HT1080 (cell line): ENCODE measurements around the gene SPECC1L. TPM values are rescaled to one million over a fixed set of nuclear protein-coding genes. Genes with fewer than 3 reads are reported as not detected.
"Not testable (repeated sequence)": the region's sequence is repeated elsewhere in the genome, so short reads cannot be mapped to it uniquely, and the experiment has no call there.

Source experiments
- DNase-seq: peaks from one replicate; pipeline ENCODE4 v3.0.0-alpha.2; 2015; ENCODE audit warnings: low read depth
- polyA plus RNA-seq, 2 experiments: library from polyadenylated mRNA; depleted of rRNA; stranded (reverse); fragments of >200 nt; gene quantifications; 2 replicates each; pipeline ENCODE4 v1.2.3, GENCODE V29; 2015
- total RNA-seq: library from RNA; depleted of rRNA; stranded (reverse); fragments of >200 nt; shearing (Covaris generic); gene quantifications from 2 replicates; pipeline ENCODE4 v1.2.3, GENCODE V29; 2014; rRNA removed

Gene SPECC1L
- 27.4 and 28.5 TPM in 2 replicates for total RNA-seq
- polyA plus RNA-seq (2015; cell fraction: cytosol; rRNA removed) = 15.0 and 16.4 TPM in 2 replicates
- 20.6 and 22.8 TPM in 2 replicates for polyA plus RNA-seq (2015; cell fraction: nucleus; rRNA removed)

- peak; percentile 88 for DNase-seq
Observed at GRCh38 chr22:24270556-24271385, at the start of gene SPECC1L. Gene SPECC1L, plus strand, starts transcription at chr22:24270831. Its CDS starts 31,401 bp downstream, at chr22:24302232.

GRCh38 chr22:24224468-24224867 lies 46.2 kb upstream of the SPECC1L start:
- no peak for DNase-seq

GRCh38 chr22:24225044-24225601 lies 45.5 kb upstream of the SPECC1L start:
- DNase-seq = no peak

GRCh38 chr22:24225951-24226350 lies 44.7 kb upstream of the SPECC1L start:
- no peak for DNase-seq

- DNase-seq = no peak
Observed at GRCh38 chr22:24230911-24231656, 39.5 kb upstream of the SPECC1L start.

GRCh38 chr22:24231706-24232105 lies 38.9 kb upstream of the SPECC1L start:
- no peak for DNase-seq

- no peak for DNase-seq
Observed at GRCh38 chr22:24232124-24232523, 38.5 kb upstream of the SPECC1L start.

GRCh38 chr22:24232725-24233124 lies 37.9 kb upstream of the SPECC1L start:
- DNase-seq = no peak

- no peak for DNase-seq
Observed at GRCh38 chr22:24233235-24233634, 37.4 kb upstream of the SPECC1L start.

- DNase-seq = no peak
Observed at GRCh38 chr22:24233816-24234215, 36.8 kb upstream of the SPECC1L start.

- DNase-seq = no peak
Observed at GRCh38 chr22:24235315-24235714, 35.3 kb upstream of the SPECC1L start.

- DNase-seq = no peak
Observed at GRCh38 chr22:24236656-24237055, 34.0 kb upstream of the SPECC1L start.

GRCh38 chr22:24238101-24238694 lies 32.4 kb upstream of the SPECC1L start:
- DNase-seq = peak; percentile 50

- DNase-seq = no peak
Observed at GRCh38 chr22:24240381-24240780, 30.2 kb upstream of the SPECC1L start.

- DNase-seq = not testable (repeated sequence)
Observed at GRCh38 chr22:24240985-24241692, 29.5 kb upstream of the SPECC1L start.

GRCh38 chr22:24243417-24243816 lies 27.2 kb upstream of the SPECC1L start:
- DNase-seq = peak; percentile 78

- DNase-seq = no peak
Observed at GRCh38 chr22:24244144-24244787, 26.4 kb upstream of the SPECC1L start.

GRCh38 chr22:24245030-24245431 lies 25.6 kb upstream of the SPECC1L start, which contains the start of gene GGT5:
Gene GGT5, minus strand, starts transcription at chr22:24245082. Its CDS starts 357 bp downstream, at chr22:24244725.
- DNase-seq = not testable (repeated sequence)

GRCh38 chr22:24245584-24246561 lies 24.8 kb upstream of the SPECC1L start:
- not testable (repeated sequence) for DNase-seq
